Measurements from ENCODE around the gene KIF4A. TPM values are rescaled to one million over a fixed set of nuclear protein-coding genes. Genes with fewer than 3 reads are reported as not detected.

The KIF4A gene
- total RNA-seq, 1 donor from 2014 or later, result 9.4 TPM

DNA sequence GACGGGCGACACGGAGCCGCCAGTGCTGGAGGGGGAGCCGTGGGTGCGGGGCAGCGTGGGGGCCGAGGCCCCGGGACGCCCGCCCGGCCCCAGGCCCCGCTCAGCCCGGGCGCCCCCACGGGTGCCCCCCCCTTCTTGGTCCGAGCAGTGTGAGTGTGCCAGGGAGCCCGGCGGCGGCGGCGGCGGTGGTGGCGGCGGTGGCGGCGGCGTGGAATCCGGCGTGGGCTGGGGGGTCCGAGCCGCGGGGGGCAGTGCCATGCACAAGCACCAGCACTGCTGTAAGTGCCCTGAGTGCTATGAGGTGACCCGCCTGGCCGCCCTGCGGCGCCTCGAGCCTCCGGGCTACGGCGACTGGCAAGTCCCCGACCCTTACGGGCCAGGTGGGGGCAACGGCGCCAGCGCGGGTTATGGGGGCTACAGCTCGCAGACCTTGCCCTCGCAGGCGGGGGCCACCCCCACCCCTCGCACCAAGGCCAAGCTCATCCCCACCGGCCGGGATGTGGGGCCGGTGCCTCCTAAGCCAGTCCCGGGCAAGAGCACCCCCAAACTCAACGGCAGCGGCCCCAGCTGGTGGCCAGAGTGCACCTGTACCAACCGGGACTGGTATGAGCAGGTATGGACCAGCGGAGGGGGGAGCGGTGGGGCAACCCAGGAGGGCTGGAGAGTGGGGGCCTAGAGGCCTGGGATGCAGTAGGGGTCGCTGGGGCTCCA is 155.2 kb downstream of the KIF4A start:
- no peak for ATAC-seq

DNA sequence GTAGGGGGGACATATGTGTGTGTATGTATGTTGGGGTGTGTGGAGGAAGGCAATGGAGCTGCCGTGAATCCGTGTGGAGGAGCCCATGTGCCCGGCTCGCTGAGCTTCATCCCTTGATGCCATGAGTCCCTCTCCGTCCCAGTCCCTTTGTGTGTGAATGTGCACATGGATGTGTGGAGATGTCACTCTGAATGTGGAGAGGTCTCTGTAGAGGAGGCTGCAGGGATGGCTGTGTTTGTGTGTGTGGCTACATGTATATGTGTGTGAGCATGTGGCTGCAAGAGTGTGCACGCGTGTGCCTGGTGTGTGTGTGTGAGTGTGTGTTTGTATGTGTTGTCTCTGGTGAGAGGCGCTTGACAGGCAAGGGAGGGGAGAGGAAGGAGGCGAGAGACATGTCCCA is 156.0 kb downstream of the KIF4A start:
- no peak for ATAC-seq

DNA sequence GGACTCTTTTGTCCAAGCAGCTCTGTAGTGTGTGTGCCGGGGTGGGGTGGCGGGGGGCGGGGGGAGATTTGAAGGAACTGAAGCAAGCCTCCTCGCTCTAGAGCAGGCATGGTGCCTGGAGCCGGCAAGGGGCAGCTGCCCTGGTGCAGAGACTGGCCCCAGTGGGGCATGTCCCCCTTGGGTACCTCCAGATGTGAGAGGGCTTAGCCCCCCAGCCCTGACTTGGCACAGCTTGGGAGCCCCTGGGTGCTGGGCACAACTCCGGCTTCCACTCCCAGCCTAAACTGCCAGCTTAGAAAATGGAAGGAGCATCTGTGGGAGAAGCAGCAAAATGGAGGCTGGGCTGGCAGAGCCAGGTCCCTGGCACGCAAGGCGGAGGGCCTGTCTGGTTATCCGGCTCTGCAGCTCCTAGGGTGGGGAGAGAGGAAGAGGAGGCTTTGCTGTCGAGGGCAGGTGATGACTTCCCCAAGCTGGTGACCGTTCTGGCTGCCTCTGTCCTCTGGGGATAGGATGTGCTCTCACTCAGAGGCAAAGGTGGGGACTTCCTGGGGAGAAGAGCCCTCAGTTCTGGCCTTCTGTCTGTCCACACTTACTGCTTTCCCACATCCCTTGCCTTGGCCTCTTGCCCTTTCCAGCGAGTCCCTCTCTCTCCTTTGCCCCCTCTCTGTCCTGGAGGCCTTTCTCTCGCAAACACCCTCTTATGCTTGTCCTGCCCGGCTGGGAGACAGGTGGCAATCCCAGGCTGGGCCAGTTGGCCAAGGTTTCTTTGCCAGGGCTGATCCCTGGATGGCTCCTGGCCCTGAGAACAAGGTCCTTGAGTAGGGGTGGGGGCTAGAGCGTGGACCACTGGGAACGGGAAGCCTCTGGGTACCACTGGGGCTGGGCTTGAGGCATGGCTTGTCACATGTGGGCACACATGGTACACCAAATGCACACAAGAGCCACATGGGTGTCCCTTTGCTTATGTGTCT is 156.8 kb downstream of the KIF4A start:
- ATAC-seq, result no peak

DNA sequence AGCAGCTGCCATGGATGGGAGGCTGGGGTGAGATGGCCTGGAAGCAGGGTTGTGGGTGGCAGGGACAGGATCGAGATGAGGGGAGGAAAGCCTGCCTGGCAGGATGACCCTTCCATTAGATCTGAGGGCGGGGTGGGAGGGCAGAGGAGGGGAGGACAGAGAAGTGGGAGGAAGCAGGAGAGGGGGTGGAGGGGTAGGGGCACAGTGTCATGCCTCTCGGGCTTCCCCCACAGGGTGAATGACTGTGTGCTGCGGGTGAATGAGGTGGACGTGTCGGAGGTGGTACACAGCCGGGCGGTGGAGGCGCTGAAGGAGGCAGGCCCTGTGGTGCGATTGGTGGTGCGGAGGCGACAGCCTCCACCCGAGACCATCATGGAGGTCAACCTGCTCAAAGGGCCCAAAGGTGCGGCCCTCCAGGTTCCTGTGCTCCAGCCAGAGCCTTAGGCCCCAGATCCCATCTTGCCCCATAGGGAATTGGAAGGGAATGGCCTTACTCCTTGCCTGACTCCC is 159.6 kb downstream of the KIF4A start:
- no peak for ATAC-seq

DNA sequence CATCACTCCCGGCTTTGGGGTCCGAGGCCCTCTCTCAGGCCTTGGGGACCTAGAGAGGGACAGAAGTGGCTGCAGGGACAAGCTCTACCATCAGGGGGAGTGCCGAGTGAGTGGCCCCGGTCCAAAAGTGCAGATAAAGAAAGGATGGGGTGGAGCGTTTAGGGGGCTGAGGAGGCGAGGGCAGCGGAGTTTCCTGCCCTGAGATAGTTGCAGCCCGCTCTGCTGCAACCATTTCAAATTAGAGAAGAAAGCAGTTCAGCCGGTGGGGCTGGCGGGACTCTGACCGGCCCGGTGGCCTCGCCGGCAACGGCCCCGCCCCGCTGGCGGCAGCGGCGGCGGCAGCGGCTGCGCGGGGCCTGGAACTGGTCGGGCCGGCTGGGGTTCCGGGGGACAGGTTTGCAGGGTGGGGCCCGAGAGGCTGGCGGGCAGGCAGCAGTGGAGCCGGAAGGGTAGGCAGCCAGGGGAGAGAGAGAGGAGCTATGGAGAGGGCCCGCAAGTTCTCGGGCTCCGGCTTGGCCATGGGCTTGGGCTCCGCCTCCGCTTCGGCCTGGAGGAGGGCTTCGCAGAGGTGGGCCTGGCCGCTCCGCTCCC is 162.3 kb downstream of the KIF4A start:
- peak; percentile 75 for ATAC-seq

DNA sequence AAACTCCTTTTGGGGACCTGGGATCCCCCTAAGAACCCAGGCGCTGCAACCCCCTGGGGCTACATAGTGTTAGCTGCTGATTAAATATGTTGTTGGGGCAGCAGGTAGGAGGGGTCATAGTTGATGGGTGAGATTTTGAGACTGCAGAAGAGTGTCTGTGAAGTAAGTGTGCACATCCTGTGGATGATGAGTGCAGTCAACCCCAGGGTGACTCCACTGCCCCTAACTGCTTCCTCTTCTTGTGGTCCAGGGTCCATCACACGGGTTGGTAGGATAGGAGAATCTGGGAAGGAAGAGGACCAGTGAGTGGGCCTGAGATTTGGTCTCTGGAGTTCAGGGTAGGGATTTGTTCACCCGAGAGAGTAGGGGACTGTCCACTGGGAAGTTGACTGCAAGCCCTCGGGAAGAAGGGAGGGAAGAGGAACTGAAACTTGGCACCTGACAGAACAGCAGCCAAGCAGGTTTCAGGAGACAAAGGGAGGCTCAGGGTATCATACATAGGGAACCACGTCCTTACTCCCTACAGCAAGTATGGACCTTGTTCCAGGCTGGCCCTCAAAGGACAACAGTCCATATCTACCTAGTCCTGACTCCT is 163.2 kb downstream of the KIF4A start:
- peak; percentile 33 for ATAC-seq

DNA sequence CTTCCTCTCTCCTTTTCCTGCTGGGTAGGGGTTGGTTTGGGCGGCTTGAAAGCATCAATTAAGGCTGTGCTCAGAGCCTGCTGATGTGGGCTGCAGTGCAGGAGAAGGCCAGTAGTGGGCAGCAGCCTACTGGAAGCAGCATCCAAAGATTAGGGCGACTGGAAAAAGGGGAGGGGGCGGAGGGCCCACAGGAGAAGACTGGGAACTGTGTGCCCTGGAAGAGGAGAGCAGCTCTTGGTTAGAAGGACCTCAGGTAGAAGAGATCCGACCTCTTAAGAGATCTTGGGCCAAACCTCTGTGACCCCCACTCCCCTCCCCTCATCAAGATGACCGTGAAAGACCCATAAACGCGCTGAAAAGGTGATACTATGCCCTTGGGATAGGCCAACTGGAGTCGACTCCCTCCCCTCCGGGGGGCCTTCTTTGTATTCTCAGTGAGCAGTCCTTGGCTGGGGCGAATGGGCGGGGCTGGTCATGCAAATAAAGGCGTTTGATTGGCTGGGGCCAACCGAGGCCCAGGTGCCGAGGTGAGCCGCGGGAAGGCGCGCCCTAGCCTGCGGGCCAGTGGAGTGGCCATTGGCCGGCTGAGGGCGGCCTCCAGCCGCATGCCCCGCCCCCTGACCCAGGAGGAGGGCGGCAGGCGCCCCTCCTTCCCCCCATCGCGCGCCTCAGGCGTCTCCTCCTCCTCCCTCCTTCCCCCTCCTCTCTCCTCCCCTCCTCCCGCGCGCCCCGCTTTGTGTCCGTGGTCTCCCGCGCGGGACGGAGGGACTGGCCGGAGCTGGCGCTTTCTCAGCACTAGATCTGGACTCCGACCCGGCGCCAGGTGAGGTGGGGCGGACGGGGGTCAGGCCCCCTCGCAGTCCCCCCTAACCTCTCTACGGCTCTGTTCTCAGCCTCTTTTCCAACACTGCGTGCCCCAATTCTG is 164.8 kb downstream of the KIF4A start:
- ATAC-seq, result peak; percentile 72

DNA sequence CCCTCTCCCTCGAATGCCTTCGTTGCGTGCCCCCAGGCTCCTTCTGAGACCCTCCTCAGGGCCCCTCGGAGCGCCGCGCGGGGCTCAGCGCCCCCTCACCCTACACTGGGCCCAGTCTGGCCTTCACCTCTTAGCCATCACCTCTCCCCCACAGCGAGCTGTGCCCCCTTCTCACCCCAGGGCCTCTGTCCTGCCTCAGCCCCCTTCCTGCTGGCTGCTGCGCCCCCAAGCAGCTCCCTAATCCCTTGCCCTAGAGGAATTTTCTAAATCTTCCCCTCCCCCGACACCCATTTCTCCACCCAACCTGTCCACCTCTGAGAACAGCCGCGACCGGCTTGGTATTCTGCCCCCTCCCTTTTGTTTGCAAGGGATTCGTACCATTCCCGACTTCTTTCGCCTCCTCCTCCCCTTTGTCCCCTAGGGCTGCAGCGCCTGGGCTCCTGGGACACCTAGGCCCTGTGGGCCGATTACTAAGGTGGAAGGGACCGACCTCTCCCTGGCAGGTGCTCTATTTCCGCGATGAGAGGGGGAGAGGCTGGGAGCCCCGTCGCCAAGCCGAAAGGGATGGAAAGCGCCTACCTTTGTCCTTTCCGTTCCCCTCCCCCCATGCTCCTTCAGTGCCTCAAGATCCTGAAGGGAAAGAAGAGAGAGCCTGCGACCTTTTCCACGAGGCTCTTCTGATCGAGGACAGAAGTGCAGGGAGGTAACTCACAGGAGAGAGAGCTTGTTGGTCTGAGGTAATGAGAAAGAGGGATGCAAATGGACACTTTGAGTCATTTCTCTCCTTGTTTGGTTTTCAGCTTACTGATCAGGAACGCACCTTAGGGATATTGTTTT is 165.7 kb downstream of the KIF4A start:
- no peak for ATAC-seq

DNA sequence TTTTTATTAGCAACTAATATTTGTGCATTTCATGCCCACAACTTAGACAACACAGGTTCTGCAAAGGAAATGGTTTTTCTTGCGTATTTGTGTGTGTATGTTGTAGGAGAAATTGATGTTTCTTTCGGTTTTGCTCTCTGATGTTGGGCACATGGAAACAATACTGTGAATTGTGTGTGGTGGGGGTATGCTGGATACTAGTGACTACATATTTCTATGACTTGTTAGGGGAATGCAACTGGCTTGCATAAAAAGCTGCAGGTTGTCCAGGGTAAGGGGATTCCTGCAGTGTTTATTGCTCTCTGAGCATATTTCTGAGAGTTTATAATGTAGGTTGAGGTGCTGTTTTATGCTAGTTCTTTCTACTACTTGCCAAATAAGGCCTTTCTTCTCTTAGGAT is 166.4 kb downstream of the KIF4A start:
- no peak for ATAC-seq

DNA sequence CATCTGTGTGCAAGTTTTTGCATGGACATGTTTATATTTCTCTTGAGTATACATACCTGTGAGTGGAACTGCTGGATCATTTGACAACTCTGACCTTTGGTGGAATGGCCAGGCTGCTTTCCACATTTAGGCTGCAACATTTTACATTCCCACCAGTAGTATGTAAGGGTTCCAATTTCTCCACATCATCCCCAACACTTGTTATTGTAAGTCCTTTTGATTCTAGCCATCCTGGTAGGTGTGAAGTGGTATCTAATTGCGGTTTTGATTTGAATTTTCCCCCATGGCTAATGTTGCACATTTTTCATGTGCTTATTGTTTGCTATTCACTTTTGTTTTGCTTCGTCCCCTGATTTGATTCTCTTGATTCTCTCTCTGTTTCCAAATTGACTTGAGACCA is 171.1 kb downstream of the KIF4A start:
- no peak for ATAC-seq

DNA sequence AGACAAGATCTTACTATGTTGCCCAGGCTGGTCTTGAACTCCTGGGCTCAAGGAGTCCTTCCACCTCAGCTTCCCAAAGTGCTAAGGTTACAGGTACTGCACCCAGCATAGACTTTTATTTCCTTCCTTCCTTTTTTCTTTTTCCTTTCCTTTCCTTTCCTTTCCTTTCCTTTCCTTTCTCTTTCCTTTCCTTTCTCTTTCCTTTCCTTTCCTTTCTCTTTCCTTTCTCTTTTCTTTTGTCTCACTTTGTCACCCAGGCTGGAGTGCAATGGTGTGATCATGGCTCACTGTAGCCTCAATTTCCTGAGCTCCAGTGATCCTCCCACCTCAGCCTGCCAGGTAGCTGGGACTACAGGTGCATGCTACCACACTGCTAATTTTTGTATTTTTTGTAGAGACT is 174.1 kb downstream of the KIF4A start:
- ATAC-seq, result no peak

DNA sequence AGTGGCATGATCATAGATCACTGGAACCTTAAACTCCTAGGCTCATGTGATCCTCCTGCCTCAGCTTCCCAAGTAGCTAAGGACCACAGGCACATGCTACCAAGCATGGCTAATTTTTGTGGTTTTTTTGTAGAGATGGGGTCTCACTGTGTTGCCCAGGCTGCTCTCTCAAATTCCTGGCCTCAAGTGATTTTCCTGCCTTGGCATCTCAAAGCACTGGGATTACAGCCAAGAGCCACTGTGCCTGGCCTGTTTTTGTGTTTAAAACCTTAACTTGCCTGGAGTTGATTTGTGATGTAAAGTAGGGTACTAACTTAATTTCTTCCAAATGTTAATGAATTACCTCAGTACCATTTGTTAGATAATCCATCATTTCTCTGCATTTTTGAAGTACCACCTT is 177.1 kb downstream of the KIF4A start:
- ATAC-seq, result no peak

DNA sequence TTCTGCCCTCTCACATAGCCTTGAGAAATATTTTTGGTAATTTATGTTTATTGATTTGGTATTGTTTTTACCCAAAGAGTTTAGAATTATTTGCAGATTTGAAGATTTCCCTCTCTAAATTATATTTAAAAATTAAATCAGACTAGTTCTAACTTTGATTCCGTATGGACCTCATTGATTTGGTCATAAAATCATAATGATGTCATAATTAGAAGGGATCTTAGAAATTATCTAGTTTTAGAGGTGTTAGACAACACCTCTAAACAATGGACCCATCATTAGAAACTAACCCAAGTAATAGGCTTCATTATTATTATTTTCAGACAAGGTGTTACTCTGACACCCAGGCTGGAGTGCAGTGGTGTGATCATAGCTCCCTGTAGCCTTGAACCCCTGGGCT is 178.8 kb downstream of the KIF4A start:
- no peak for ATAC-seq

Other genes starting within 250 kb of the KIF4A start
- not detected for gene AWAT2, start 240.2 kb upstream of the KIF4A start, total RNA-seq
- gene OTUD6A, start 227.6 kb upstream of the KIF4A start, total RNA-seq, result not detected
- 36.5 TPM for gene IGBP1, start 156.7 kb upstream of the KIF4A start, total RNA-seq
- not detected for gene DGAT2L6, start 112.6 kb upstream of the KIF4A start, total RNA-seq
- gene AWAT1, start 55.4 kb upstream of the KIF4A start, total RNA-seq, result not detected
- gene P2RY4, start 29.9 kb upstream of the KIF4A start, total RNA-seq, result 0.20 TPM
- not detected for gene ARR3, start 21.8 kb upstream of the KIF4A start, total RNA-seq
- gene RAB41, start 7.9 kb upstream of the KIF4A start, total RNA-seq, result not detected
- 44.7 TPM for gene PDZD11, start 177 bp upstream of the KIF4A start, total RNA-seq
- gene GDPD2, start 133.2 kb downstream of the KIF4A start, total RNA-seq, result 0.96 TPM
- gene DLG3, start 154.7 kb downstream of the KIF4A start, total RNA-seq, result 36.4 TPM

Measured in esophagus mucosa (tissue), 1 donor.